ENCODE data around the gene CCER1.

Gene CCER1

GRCh38 chr12:90964616-90965015 lies 9.6 kb upstream of the CCER1 start:
- no peak for DNase-seq

GRCh38 chr12:90963946-90964345 lies 9.0 kb upstream of the CCER1 start:
- DNase-seq: no peak

- no peak for DNase-seq
Measured at GRCh38 chr12:90961154-90961553, 6.2 kb upstream of the CCER1 start.

- peak; percentile 39 for DNase-seq
Measured at GRCh38 chr12:90959538-90960139, 4.7 kb upstream of the CCER1 start.

GRCh38 chr12:90959032-90959431 lies 4.1 kb upstream of the CCER1 start:
- no peak for DNase-seq

GRCh38 chr12:90958347-90958746 lies 3.4 kb upstream of the CCER1 start:
- DNase-seq: no peak

GRCh38 chr12:90954428-90954827 lies 548 bp downstream of the CCER1 start:
- no peak for DNase-seq

GRCh38 chr12:90953956-90954421 lies 987 bp downstream of the CCER1 start:
- DNase-seq: no peak

- no peak for DNase-seq
Measured at GRCh38 chr12:90951432-90952105, 3.4 kb downstream of the CCER1 start.

GRCh38 chr12:90947869-90948268 lies 7.1 kb downstream of the CCER1 start:
- peak; percentile 48 for DNase-seq

GRCh38 chr12:90945070-90945649 lies 9.8 kb downstream of the CCER1 start:
- DNase-seq: peak; percentile 19

- DNase-seq: no peak
Measured at GRCh38 chr12:90943255-90943654, 11.7 kb downstream of the CCER1 start.

- DNase-seq: peak; percentile 22
Measured at GRCh38 chr12:90940872-90941499, 14.0 kb downstream of the CCER1 start.

- DNase-seq: no peak
Measured at GRCh38 chr12:90939382-90939781, 15.6 kb downstream of the CCER1 start.

- DNase-seq: no peak
Measured at GRCh38 chr12:90938451-90938850, 16.5 kb downstream of the CCER1 start.

GRCh38 chr12:90937651-90938050 lies 17.3 kb downstream of the CCER1 start:
- DNase-seq: no peak

GRCh38 chr12:90936230-90937005 lies 18.6 kb downstream of the CCER1 start:
- no peak for DNase-seq

GRCh38 chr12:90925562-90925961 lies 29.4 kb downstream of the CCER1 start:
- DNase-seq: no peak

GRCh38 chr12:90924406-90924805 lies 30.6 kb downstream of the CCER1 start:
- no peak for DNase-seq

GRCh38 chr12:90922145-90922627 lies 32.8 kb downstream of the CCER1 start:
- DNase-seq: no peak

- DNase-seq: no peak
Measured at GRCh38 chr12:90921536-90921935, 33.4 kb downstream of the CCER1 start.

- no peak for DNase-seq
Measured at GRCh38 chr12:90920222-90920621, 34.8 kb downstream of the CCER1 start.

GRCh38 chr12:90917431-90917830 lies 37.5 kb downstream of the CCER1 start:
- no peak for DNase-seq

Measured in NCI-H2029 (cell line).